IPS-NIHi11 (cell line): ENCODE results near the gene MYO1C.
A peak's percentile ranks its signal among the peaks of the same experiment; 100 is the strongest.
"Not testable (repeated sequence)": the region's sequence is repeated elsewhere in the genome, so short reads cannot be mapped to it uniquely, and the experiment has no call there.

Experiments used
- DNase-seq: peaks from one replicate; pipeline ENCODE4 v3.0.0; 2012; ENCODE audit warnings: mixed read lengths, low spot score

MYO1C gene, protein sequence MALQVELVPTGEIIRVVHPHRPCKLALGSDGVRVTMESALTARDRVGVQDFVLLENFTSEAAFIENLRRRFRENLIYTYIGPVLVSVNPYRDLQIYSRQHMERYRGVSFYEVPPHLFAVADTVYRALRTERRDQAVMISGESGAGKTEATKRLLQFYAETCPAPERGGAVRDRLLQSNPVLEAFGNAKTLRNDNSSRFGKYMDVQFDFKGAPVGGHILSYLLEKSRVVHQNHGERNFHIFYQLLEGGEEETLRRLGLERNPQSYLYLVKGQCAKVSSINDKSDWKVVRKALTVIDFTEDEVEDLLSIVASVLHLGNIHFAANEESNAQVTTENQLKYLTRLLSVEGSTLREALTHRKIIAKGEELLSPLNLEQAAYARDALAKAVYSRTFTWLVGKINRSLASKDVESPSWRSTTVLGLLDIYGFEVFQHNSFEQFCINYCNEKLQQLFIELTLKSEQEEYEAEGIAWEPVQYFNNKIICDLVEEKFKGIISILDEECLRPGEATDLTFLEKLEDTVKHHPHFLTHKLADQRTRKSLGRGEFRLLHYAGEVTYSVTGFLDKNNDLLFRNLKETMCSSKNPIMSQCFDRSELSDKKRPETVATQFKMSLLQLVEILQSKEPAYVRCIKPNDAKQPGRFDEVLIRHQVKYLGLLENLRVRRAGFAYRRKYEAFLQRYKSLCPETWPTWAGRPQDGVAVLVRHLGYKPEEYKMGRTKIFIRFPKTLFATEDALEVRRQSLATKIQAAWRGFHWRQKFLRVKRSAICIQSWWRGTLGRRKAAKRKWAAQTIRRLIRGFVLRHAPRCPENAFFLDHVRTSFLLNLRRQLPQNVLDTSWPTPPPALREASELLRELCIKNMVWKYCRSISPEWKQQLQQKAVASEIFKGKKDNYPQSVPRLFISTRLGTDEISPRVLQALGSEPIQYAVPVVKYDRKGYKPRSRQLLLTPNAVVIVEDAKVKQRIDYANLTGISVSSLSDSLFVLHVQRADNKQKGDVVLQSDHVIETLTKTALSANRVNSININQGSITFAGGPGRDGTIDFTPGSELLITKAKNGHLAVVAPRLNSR

DNA sequence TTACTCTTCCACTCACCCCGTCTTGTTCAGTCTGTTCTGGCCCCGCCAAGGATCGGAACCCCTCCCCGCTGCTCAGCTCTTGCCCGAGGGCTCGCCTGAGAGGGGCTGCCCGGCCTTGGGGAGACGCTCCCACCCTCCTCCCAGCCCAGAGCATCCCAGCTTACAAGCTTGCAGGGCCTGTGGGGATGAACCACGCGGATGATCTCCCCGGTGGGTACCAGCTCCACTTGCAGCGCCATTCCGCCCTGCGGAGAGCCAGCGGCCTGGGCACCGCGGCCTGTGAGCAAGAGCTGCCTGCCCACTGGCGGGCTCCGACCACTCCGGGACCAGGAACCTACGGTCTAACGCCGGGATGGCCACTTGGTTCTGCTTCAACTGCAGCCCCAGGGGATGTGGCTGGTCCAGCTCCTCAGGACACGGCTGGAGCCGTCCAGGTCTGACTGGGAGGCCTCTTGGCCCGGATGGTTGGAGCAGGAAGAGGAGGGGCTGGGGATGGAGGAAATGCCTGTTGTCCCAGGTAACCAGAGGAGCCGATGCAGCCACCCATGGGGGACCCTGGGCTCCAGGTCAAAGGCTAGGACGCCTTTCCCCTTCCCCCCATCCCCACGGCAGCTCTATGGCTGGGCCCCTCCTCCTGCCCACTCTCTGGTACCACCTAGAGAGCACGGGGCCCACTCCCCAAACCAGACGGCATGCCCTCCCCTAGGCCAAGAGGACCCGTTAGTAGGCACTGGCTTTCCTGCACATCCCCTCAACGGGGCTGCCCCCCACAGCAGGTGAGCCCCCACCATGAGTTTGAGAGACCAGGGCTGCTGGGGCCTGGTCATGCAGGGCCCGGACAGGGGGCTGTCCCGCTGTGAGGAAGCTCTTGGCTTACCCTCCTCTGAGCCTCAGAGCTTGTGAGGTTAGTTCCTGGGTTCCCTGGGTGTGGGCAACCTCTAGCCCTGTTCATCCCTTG, at the start of gene MYO1C:
MYO1C (minus strand) TSS at position 438 of the 958 bp plus-strand sequence; CDS start at position 239, 199 bp downstream.
- peak; percentile 65 for DNase-seq

DNA sequence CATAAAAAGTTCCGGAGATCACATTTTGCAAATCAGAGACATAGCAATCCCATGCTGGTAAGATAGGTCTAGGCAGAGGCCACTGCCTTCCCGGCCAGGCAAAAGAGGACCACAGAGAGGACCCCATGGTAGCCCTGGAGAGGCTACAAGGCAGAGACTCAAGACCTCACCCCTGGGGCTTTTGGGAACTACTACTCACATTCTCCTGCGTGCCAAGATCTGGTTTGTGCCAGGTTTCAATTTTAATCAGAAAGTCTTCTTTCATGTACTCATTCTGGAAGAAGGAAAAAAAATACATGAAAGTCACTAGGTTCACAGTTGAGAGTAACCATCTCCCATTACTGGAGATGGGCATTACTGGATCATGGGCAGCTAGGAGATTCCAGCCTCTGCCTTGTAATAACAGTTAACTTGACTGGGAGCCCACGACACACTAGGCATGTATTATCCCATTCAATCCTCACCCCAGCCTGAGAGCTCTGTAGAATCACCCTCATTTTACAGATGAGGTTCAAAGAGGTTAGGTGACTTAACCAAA, 49.0 kb upstream of the MYO1C start:
- no peak for DNase-seq

DNA sequence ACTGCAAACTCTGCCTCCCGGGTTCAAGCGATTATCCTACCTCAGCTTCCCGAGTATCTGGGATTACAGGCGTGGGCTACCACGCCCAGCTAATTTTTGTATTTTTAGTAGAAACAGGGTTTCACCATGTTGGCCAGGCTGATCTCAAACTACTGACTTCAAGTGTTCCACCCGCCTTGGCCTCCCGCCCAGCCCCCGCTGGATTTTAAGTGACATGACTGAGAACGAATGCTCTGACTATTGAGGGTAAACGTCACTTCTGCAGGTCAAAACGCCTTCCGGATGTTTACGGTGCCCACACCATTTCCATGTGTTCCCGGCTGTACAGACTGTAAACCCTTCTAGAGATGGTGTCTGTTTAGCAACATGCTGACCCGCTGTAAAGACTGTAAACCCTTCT, 47.3 kb upstream of the MYO1C start:
- no peak for DNase-seq

DNA sequence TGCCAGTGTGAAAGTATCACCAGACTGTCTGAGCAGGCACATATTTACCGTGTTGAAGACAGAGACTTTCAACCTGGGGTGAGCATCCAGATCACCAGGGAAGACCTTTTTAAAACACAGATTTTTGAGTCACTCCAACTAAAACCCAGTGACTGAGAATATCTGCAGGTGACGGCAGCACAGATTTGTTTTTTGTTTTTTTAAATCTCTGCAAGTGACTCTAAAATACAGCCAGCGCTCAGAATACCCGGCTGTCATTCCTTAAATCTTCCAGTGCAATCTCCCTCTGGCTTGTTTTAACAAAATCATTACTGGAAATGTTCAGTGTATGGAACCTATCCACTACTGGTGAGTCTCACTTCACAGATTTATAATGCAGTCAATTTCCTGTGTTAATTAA, 43.3 kb upstream of the MYO1C start:
- no peak for DNase-seq

DNA sequence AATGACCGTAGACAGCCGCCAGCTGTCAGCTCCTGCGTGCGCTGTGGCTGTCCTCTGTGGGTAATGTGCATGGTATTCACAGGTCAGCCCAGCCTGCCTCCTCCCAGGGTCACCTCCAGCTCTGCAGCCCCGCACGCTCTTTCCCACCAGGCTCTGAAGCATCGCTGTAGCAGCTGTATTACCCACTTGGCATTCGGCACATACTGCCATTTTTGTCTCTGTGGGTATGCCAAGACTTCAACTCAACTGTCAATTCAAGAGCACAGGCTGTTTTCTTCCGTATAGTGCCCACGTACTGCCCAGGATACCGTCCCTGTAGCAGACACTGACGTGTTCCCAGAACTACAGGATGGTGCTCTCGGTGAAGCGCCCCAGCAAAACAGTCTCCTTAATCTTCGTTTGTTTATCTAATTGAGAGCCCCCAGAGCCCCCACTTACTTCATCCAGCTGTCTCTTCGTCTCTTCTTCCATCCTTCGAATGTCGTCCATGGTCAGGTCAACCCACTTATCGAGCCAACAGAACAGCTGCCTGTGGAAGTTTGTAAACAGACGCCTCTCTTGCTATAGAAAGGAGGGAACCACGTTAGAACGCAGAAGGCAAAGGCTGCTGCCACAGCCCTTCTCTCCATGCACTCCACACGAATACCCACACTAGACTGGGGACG, 41.3 kb upstream of the MYO1C start:
- DNase-seq = no peak

DNA sequence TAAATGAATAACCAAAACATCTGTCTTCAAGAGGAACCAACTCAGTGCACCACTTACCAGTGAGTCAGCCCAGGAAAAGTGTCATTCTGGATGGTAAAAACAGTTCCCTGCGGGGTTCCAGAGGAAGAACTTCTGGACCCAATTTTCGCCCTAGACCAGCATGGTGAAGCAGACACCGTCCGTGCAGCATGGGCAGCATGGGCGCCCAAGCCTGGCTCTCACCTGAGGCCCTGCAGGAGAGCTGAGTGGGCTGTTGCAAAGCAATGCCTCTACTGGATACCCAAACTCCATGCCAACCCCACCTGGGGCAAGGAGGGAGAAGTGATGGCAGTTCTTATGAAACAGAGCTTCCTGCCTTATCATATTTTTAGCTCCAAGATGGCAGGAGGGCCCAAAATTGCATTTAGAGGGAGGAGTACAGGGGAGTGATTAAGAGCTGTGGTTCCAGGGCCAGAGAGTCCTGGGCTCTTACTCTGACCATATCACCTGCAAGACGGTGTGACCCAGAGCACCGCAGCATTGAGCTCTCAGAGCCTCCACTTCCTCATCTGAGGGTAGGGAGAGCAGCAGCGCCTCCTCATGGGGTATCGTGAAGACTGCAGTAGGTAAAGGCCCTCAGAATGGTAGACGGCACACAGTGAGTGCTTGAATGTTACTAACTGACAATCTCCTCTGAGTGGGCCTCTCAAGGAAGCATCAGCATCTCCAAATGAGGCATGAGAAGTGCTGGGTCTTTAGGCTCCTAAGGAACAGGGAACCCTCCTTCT, 40.5 kb upstream of the MYO1C start:
- peak; percentile 67 for DNase-seq

DNA sequence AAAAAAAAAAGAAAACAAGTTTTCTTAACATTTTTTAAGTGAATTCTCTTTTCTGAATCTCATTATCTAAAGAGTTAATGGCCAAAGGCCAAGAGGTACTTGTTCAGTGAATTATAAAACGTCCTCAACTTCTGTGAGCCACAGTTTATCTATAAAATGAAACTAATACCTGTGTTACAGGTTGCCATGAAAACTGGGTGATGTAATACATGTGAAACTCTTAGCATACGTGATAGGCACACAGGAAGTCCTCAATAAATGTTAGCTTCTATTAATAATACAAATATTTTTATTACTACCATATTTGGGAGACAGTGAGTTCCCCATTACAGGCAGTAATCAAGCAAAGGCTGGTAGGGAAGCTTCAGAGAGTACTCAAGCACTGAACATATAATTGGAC, 37.4 kb upstream of the MYO1C start:
- DNase-seq = no peak

DNA sequence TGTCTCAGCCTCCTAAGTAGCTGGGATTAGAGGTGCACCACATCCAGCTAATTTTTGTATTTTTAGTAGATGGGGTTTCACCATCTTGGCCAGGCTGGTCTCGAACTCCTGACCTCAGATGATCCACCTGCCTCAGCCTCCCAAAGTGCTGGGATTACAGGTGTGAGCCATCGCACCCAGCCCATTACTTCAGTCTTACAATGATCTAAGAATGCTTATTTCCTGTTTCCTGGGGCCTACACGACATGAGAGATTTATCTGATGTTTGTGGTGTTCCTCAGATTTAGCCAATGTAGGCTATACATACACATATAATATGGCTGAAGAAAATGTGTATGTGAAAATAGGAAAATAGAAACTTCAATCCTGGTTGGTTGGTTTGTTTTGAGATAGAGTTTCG, 34.4 kb upstream of the MYO1C start:
- not testable (repeated sequence) for DNase-seq

DNA sequence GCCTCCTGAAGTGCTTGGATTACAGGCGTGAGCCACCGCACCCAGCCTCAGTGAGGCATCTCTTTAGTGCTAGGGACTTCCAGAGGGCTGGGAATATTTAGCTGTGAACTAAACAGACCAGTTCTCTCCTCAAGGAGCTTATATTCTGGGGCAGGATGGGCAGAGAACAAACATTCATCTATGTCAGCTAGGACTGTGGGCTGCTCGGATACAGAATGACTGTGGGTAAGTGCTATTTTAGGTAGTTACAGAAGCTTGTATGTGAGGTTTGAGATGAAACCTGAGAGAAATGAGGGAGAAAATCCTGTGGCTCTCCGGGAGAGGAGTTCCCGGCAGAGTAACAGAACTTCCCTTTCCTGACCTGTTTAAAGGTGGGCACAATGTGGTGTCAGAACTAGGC, 30.1 kb upstream of the MYO1C start:
- no peak for DNase-seq

DNA sequence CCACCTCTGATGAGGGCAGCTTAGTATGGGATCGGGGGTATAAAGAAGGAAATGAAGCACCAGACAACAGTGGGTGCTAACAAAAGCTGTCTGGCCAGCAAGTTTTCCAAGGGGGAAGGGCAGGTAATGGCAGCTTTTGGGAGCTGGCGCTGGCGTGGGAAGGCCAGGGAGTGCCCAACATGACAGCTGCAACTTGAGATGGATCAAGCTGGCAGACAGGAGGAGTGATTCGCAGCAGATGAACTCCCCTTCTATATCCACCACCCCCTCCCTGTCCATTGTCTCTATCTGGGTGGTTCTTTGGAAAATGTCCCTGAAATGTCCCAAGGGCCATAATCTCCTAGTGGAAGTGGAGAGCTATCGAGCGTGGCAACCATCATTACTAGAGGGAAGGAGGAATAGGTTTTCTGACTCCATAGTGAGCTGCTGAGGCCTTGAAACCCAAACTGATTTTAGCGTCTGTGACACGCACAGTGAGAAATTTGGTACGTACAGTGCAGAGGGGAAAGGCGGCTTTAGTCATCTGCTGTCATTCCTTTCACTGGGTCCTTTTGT, 28.7 kb upstream of the MYO1C start:
- no peak for DNase-seq

DNA sequence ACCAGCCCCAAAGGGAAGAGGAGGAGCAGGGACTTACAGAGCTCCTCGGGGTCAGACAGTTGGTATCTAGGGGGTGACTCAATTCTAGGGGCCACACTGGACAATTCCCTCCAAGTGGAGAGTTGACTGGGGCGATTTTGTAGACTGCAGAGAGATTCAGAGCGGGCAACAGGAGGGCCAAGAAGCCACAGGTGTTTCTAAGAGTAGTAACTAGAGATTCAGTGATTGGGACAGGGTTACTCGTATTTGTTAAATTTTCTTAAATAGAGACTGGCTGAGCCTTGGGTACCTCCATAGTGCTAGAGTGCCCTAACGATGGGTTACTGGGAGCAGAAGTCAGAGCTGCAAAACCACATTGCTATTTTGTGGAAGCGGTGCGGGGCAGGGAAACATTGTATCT, 27.2 kb upstream of the MYO1C start:
- no peak for DNase-seq

DNA sequence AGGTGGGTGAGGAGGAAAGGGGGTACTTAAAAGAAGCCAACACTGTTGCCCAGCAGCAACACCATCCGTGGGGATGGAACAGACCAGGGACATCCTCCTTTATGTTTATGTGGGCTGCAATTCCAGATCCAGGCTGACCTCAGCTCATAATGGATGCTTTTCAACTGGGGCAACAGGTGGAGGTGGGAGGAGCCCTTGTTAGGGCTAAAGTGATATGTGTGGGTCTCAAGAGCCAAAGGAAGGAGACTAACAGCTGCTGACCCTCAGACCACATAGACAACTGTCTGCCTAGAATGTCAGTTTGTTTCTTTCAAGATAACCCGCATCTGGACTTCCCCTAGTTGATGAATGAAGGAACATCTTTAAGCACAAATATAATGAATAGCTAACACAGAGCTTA, 25.9 kb upstream of the MYO1C start:
- no peak for DNase-seq

DNA sequence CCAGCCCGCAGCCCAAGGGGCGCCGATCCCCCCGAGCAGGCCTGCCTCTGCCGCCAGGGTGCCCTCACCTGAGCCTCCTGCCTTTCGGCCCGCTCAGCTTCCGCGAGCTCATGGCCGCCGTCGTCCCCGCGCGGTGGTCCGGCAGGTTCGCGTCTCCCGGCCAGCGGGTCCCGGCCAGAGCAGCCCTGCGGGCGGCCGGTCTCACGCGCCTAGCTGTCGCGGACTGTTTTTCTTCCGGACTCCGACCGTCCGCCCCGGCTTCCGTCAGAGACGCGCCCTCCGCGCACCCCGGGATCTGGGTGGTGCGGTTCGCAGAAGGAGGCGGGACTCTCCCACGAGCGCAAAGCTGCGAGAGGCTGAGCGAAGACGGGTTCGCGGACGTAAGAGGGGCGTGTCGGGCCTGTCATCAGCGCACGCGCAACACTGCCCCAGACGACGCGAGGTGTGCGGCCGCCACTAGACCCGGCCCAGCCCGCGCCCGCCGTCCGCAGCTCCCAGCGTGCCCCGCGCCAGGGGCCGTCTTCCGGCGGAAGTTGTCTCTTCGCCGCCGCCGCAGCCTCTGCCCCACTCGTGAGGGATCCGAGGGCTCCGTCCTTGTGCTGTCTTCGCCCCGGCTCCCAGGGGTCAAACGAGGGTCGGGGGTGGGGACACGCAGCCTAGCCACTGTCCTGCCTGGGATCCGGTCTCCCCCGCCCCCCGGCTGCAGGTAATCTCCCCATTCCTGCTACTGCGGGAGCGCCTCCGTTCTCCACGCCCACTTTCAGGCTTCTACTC, 24.1 kb upstream of the MYO1C start, which contains the start of gene INPP5K:
INPP5K (minus strand) TSS at position 225 of the 774 bp plus-strand sequence; CDS start at position 112, 113 bp downstream.
- peak; percentile 99 for DNase-seq

DNA sequence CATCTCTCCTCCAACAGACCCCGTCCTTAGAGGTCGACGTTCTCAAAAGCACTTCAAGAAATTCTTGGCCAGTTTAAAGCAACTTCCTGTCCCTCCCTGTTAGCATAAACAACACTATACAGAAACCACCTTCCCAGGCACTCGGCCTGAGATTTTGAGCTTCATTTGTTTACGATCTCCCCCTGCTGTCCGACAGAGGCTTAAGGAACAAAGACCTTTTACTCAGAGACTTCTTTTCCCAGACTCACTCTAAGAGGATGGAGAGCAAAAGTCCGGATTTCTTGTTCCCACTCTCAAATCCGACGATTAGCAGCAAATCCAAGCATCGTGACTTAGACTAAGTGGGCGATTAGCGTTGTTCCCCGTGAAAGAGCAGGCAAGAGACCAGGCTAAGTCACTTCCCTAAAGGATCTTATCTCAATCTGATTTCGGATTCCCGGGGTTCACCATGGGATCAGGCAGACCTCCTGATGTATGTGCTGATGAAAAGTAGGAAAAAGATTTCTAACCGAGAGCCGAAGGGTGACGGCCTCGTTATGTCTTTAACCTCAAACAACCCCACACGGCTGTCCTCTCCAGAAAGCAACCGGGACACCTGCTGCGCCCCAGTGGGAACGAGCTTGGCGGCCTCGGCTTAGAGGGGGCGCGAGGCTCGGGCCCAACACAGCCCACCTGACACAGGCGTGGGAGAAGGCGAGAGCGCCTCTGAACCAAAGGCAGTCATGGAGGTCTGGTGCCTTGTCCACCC, 23.3 kb upstream of the MYO1C start:
- DNase-seq = peak; percentile 74

DNA sequence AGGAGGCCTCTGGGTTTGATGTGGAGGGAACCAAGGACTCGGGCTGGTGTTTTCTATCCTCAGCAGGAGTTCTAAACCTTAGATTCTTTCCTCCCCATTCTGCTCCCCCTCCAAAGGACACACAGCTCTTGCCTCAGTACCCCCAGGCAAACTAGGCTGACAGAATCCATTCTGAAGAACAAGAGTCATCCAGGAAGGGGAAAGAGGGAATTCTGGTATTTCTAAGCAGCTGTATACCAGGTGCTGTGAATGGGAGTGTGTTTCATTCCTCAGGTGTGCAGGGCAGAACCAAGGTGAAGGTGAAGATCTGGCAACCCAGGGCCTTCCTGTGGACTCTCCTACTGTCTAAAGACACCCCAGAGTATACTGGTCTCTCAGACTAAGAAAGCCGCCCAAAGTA, 19.9 kb upstream of the MYO1C start:
- no peak for DNase-seq

DNA sequence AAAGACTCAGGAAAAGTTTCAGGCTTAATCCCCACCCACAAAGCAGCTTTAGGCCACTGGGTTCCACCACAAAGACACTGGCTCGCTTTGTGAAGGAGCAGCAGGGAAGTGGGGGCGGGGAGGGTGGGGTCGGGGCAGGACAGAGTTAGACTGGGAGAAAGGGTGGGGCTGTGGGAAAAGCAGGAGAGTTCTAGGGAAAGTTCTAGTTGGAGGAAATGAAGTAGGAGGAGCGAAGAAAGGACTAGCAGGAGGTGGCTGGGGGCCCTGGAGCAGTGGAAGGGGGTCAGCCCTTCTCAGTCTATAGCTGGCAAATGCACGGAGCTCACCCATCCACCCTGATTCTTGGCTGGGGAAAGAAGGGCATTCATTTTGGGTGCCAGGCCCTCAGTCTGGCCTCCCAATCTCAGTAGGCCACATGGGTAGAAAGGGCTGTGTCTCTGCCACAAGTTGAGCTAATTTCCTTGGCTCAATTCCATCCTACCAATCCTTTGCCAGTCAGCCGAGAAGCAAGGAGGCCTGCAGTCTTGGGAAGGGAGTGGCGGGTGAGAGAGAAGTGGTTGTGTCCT, 19.4 kb upstream of the MYO1C start:
- peak; percentile 41 for DNase-seq

DNA sequence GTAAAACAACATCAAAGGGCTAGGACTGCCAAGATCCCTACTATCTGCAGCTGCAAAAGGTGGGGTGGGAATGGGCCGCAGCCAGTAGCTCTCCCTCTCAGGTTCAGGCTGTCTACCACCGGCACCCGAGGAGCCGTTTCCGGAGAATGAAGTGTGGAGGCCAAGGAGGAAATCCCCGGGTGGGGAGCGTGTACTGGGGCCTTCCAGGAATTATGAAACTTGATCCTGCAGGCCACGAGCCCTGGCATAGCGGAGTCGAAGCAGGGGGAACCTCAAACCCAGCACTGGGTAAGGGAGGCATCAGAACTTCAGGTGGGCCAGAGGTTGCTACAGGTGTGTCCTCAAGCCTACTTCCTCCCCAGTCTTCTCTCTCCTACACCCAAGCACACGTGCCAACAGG, 18.8 kb upstream of the MYO1C start:
- DNase-seq = no peak
